Body of pancreas (tissue), 4 donors: ENCODE results near the gene TMEM186.

ENCODE experiments used
- CTCF ChIP-seq, 7 experiments: fragments of 450-650 bp in 4 of 7; fragments of 200-600 bp in 3 of 7; sonication (generic) in 3 of 7; IDR thresholded peaks; one replicate each; pipeline ENCODE4 v1.5.1; 2016 to 2019; ENCODE audit warnings: antibody characterized with exemption in 7 of 7
- POLR2A ChIP-seq, 3 donors: fragments of 450-650 bp; IDR thresholded peaks; one replicate each; pipeline ENCODE4 v1.6.1; 2016; ENCODE audit warnings: antibody characterized with exemption in 3 of 3, mild to moderate bottlenecking in 2 of 3

GRCh38 chr16:8816967-8817655 lies 19.7 kb upstream of the TMEM186 start:
- no peak for TF ChIP-seq CTCF (IDR thresholded peaks at IDR 0.05)
- TF ChIP-seq POLR2A (IDR thresholded peaks at IDR 0.05): no peak
